Astrocyte (in vitro differentiated cells and primary cell): Measurements from ENCODE around the gene SPTBN5. TPM values are rescaled to one million over a fixed set of nuclear protein-coding genes. Genes with fewer than 3 reads are reported as not detected.

ENCODE experiments used
- DNase-seq: peaks from one replicate; pipeline ENCODE4 v3.0.0-alpha.2; 2010; ENCODE audit warnings: low read depth
- FAIRE-seq: peaks from 2 replicates; lab custom pipeline; 2011; peaks lifted over from hg19 to GRCh38; lab: Jason Lieb, UNC
- H2AFZ ChIP-seq: 2 replicates; pipeline ENCODE4 v1.6.0; 2012; ENCODE audit warnings: low read depth, low read length, inconsistent platforms
- H3K27ac ChIP-seq: 2 replicates; pipeline ENCODE4 v1.5.1; 2011; ENCODE audit warnings: low read depth, low read length, inconsistent platforms
- H3K27me3 ChIP-seq: 2 replicates; pipeline ENCODE4 v1.6.0; 2011; ENCODE audit warnings: low read length, inconsistent platforms; ENCODE audit not compliant: insufficient read depth
- H3K36me3 ChIP-seq: 2 replicates; pipeline ENCODE4 v1.5.1; 2011; ENCODE audit warnings: low read length, inconsistent platforms; ENCODE audit not compliant: insufficient read depth
- H3K4me1 ChIP-seq: 2 replicates; pipeline ENCODE4 v1.5.1; 2011; ENCODE audit warnings: low read length, inconsistent platforms; ENCODE audit not compliant: insufficient read depth
- H3K4me2 ChIP-seq: 2 replicates; pipeline ENCODE4 v1.6.0; 2012; ENCODE audit warnings: low read length, inconsistent platforms
- H3K4me3 ChIP-seq: 2 replicates; pipeline ENCODE4 v1.5.1; 2011; ENCODE audit warnings: low read depth, mild to moderate bottlenecking, low read length, inconsistent platforms; ENCODE audit not compliant: insufficient read depth
- H3K79me2 ChIP-seq: 2 replicates; pipeline ENCODE4 v1.6.0; 2012; ENCODE audit warnings: mild to moderate bottlenecking, low read length, inconsistent platforms; ENCODE audit not compliant: insufficient read depth
- H3K9ac ChIP-seq: 2 replicates; pipeline ENCODE4 v1.6.0; 2012; ENCODE audit warnings: mild to moderate bottlenecking, low read length, inconsistent platforms
- H3K9me3 ChIP-seq: 2 replicates; pipeline ENCODE4 v1.5.1; 2012; ENCODE audit warnings: low read depth, mild to moderate bottlenecking, low read length, inconsistent platforms; ENCODE audit not compliant: insufficient read depth
- H4K20me1 ChIP-seq: 2 replicates; pipeline ENCODE4 v1.6.0; 2012; ENCODE audit warnings: low read length, inconsistent platforms; ENCODE audit not compliant: insufficient read depth
- H3K27ac Mint-ChIP-seq: one replicate; pipeline ENCODE4 v1.8.0; 2021; ENCODE audit warnings: mild to moderate bottlenecking, mixed read lengths; ENCODE audit not compliant: unreplicated experiment
- H3K27me3 Mint-ChIP-seq: one replicate; pipeline ENCODE4 v1.8.0; 2021; ENCODE audit warnings: low read depth, mixed read lengths; ENCODE audit not compliant: unreplicated experiment
- H3K36me3 Mint-ChIP-seq: one replicate; pipeline ENCODE4 v1.8.0; 2021; ENCODE audit warnings: low read depth, mixed read lengths; ENCODE audit not compliant: unreplicated experiment
- H3K4me1 Mint-ChIP-seq: one replicate; pipeline ENCODE4 v1.8.0; 2021; ENCODE audit warnings: low read depth, mixed read lengths; ENCODE audit not compliant: unreplicated experiment
- H3K4me3 Mint-ChIP-seq: one replicate; pipeline ENCODE4 v1.8.0; 2021; ENCODE audit warnings: mild to moderate bottlenecking, moderate library complexity, mixed read lengths; ENCODE audit not compliant: unreplicated experiment
- H3K9me3 Mint-ChIP-seq: one replicate; pipeline ENCODE4 v1.8.0; 2021; ENCODE audit warnings: mild to moderate bottlenecking, mixed read lengths; ENCODE audit not compliant: unreplicated experiment
- EZH2 ChIP-seq: IDR thresholded peaks from 2 replicates; pipeline ENCODE4 v1.6.1; 2012; ENCODE audit warnings: mild to moderate bottlenecking, low read length, inconsistent platforms; ENCODE audit not compliant: insufficient read depth
- total RNA-seq: library from RNA; stranded (reverse); gene quantifications from 2 replicates; pipeline ENCODE4 v1.2.1, GENCODE V29; 2021
- TF ChIP-seq, protein P1 (sequence below): IDR thresholded peaks from 2 replicates; pipeline ENCODE4 v1.5.1; 2011; ENCODE audit warnings: low read depth, mild to moderate bottlenecking, inconsistent platforms, low read length, moderate library complexity; ENCODE audit not compliant: insufficient read depth

SPTBN5 gene
- total RNA-seq, 1 donor from 2014 or later = 5.3 TPM

DNA sequence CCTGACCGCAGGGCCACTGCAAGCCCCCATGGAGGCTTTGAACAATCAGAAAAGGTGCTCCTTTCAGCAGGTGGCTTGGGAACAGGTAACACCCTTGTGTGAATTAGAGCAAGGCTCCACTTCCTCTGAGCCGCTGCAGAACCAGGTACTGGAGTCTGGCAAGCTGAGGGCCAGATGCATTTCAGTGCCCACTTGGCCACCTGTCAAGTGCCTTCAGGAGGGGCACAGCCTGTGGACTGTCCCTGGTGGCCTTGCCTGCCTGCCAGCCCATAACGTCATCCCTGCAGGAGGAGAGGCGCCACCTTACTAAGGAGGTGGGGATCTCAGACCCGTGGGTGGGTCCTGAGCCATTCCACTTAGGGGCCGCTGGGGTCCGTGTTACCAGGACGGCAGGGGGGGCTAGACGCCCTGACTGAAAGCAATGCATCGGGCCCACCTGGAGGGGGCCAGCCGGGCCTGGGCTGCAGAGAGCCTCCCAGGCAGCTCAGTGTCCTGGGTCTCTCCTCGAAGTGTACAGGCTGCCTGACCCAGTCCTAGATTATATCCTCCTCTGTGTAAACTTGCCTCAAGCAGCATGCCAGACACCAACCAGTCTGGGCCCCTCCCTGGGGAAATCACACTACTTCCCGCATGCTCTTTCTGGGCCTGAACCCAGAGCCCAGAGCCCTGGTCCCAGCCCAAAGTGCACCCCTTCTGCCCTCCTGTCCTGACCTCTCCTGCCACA, 16.1 kb downstream of the SPTBN5 start:
- H3K27ac ChIP-seq = no peak overlapping the region
- no peak for FAIRE-seq

DNA sequence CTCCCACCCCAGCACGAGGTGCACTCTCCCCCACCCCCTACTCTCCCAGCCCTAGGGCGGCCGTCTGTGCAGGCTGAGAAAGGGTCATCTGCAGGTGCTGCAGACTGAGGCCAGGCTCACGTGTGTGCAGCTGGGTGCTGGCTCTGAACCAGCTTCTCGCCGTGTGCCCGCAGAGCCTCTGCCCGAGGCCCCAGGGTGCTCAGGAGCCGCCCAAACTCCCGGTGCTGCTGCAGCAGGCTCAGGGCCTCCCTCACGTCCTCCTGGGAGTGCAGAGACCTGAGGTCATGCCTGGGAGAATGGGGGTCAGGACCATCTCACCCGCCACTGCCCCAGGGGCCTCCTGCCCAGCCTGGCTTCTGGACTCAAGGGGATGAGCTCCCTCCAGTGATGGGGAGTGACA, 17.2 kb downstream of the SPTBN5 start:
- H3K27me3 ChIP-seq = peaks cover 17% of the 10 kb centered on the region
- no peak overlapping the region for H3K27ac Mint-ChIP-seq
- H3K9me3 ChIP-seq = no peaks in the 10 kb centered on the region
- no peak overlapping the region for H3K4me3 ChIP-seq
- H3K4me3 Mint-ChIP-seq = no peak overlapping the region
- H3K79me2 ChIP-seq = no peaks in the 10 kb centered on the region
- no peak for FAIRE-seq
- peaks cover 29% of the 10 kb centered on the region for H3K36me3 Mint-ChIP-seq
- H3K27me3 Mint-ChIP-seq = peaks cover 71% of the 10 kb centered on the region
- DNase-seq = no peak
- H2AFZ ChIP-seq = no peak overlapping the region
- TF ChIP-seq, protein P1, sequence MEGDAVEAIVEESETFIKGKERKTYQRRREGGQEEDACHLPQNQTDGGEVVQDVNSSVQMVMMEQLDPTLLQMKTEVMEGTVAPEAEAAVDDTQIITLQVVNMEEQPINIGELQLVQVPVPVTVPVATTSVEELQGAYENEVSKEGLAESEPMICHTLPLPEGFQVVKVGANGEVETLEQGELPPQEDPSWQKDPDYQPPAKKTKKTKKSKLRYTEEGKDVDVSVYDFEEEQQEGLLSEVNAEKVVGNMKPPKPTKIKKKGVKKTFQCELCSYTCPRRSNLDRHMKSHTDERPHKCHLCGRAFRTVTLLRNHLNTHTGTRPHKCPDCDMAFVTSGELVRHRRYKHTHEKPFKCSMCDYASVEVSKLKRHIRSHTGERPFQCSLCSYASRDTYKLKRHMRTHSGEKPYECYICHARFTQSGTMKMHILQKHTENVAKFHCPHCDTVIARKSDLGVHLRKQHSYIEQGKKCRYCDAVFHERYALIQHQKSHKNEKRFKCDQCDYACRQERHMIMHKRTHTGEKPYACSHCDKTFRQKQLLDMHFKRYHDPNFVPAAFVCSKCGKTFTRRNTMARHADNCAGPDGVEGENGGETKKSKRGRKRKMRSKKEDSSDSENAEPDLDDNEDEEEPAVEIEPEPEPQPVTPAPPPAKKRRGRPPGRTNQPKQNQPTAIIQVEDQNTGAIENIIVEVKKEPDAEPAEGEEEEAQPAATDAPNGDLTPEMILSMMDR = no peak
- TF ChIP-seq EZH2 = no peak
- H3K4me1 Mint-ChIP-seq = peaks cover 3% of the 10 kb centered on the region
- no peak overlapping the region for H3K27ac ChIP-seq
- H3K9ac ChIP-seq = no peak overlapping the region
- peaks cover 4% of the 10 kb centered on the region for H3K9me3 Mint-ChIP-seq
- peaks cover 7% of the 10 kb centered on the region for H4K20me1 ChIP-seq
- H3K4me2 ChIP-seq = no peak overlapping the region
- no peaks in the 10 kb centered on the region for H3K4me1 ChIP-seq
- no peaks in the 10 kb centered on the region for H3K36me3 ChIP-seq

More for the DNA sequence above, 16.1 kb downstream of the SPTBN5 start:
- Histone ChIP-seq H3K9me3 (no peaks in the 10 kb centered on the region), H3K79me2 (no peaks in the 10 kb centered on the region), H4K20me1 (peaks cover 10% of the 10 kb centered on the region), H3K4me1 (peaks cover 5% of the 10 kb centered on the region), H3K9ac (no peak overlapping the region), H3K4me2 (no peak overlapping the region), H3K36me3 (no peaks in the 10 kb centered on the region), H2AFZ (no peak overlapping the region), H3K27me3 (peaks cover 14% of the 10 kb centered on the region), H3K4me3 (no peak overlapping the region)
- Mint-ChIP-seq H3K9me3 (peaks cover 4% of the 10 kb centered on the region), H3K36me3 (peaks cover 27% of the 10 kb centered on the region), H3K4me3 (no peak overlapping the region), H3K4me1 (peaks cover 3% of the 10 kb centered on the region), H3K27ac (no peak overlapping the region), H3K27me3 (peaks cover 67% of the 10 kb centered on the region)
- DNase-seq = no peak
- TF ChIP-seq, protein P1 = no peak
- no peak for TF ChIP-seq EZH2

DNA sequence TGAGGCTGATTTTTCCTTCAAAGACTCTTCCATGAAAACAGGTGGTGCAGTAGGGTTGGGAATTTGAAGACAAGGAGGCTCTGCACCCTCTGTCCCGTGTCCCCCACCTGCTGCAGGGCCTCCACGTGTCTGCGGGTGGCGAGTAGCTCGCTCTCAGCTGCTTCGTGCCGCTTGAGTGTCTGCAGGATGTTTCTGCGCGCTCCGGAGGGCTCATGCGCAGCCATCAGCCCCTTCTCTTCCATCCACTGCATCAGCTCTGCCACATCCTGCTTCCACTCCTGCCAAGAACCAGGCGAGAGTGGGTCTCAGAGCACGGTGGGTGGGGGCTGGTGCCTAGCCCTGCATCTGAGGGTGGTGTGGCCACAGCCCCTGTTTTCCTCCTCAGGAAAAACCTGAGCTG, 17.8 kb downstream of the SPTBN5 start:
- FAIRE-seq (no peak), DNase-seq (no peak)
- Histone ChIP-seq H3K4me1 (peaks cover 3% of the 10 kb centered on the region), H3K27me3 (peaks cover 11% of the 10 kb centered on the region), H3K36me3 (no peaks in the 10 kb centered on the region), H3K9ac (no peak overlapping the region), H4K20me1 (no peaks in the 10 kb centered on the region), H3K9me3 (no peaks in the 10 kb centered on the region), H3K79me2 (no peaks in the 10 kb centered on the region), H2AFZ (no peak overlapping the region), H3K27ac (no peak overlapping the region), H3K4me2 (no peak overlapping the region), H3K4me3 (no peak overlapping the region)
- TF ChIP-seq, protein P1 = no peak
- no peak for TF ChIP-seq EZH2
- peaks cover 65% of the 10 kb centered on the region for H3K27me3 Mint-ChIP-seq
- H3K4me3 Mint-ChIP-seq = no peak overlapping the region
- no peaks in the 10 kb centered on the region for H3K4me1 Mint-ChIP-seq
- H3K36me3 Mint-ChIP-seq = peaks cover 25% of the 10 kb centered on the region
- H3K9me3 Mint-ChIP-seq = peaks cover 4% of the 10 kb centered on the region
- H3K27ac Mint-ChIP-seq = no peak overlapping the region
